Right forelimb (tissue), 1 donor: Measurements from ENCODE around the gene TAF12.
"Not testable (repeated sequence)": the region's sequence is repeated elsewhere in the genome, so short reads cannot be mapped to it uniquely, and the experiment has no call there.

Experiments used
- DNase-seq: peaks from one replicate; pipeline ENCODE4 v3.0.0-alpha.2; 2018

The TAF12 gene

DNA sequence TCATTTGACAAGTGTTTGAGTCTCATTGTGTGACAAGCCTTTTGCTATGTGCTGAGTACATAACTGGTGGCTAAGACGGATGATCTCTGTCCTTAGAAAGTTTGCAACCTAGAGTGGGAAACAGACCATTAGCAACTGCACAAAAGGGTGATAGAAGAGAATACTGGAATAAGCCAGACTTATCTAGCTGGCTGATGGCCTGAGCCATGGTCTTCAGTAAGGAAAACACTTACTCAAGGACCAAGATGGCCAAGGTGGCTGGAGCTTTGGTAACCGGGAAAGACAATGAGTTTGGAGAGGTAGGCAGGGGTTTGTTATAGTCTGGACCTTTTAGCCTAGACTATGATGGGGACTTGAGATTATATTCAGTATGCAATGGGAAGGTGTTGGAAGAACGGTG is 1.6 kb upstream of the TAF12 start:
- no peak for DNase-seq

- DNase-seq: no peak
These were observed 616 bp downstream of the TAF12 start for GRCh38 chr1:28642056-28642846.

DNA sequence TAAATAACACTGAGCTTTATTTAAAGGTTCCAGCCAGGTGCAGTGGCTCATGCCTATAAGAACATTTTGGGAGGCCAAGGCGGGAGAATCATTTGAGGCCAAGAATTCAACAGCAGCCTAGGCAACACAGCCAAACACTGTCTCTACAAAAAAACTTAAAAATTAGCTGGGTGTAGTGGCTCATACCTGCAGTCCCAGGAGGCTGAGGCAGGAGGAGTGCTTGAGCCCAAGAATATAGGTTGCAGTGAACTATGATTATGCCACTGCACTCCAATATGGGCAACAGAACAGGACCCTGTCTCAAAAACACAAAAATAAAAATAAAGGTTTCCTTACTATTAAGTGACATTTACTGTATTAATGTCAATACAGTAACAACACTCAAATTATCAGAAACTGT is 2.1 kb downstream of the TAF12 start:
- no peak for DNase-seq

DNA sequence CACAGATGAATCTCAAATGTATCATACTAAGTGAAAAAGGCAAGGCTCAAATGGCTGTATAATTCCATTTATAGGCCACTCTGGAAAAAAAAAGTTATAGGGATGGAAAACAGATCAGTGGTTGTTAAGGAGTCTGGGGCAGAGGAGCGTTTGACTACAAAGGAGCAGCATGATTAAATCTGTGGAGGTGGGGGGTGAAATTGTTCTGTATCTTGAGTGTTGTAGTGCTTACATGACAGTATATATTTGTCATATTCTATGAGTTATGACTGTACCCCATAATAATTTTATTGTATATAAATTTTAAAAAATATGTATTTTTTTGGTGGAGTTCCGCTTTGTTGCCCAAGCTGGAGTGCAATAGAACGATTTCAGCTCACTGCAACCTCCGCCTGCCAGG is 10.3 kb downstream of the TAF12 start:
- no peak for DNase-seq

GRCh38 chr1:28631713-28632112 is 11.2 kb downstream of the TAF12 start:
- no peak for DNase-seq

GRCh38 chr1:28613175-28613574 is 29.7 kb downstream of the TAF12 start:
- DNase-seq: no peak

GRCh38 chr1:28606771-28607170 is 36.1 kb downstream of the TAF12 start:
- no peak for DNase-seq

GRCh38 chr1:28604962-28605361 is 37.9 kb downstream of the TAF12 start:
- no peak for DNase-seq

GRCh38 chr1:28604411-28604810 is 38.5 kb downstream of the TAF12 start:
- DNase-seq: no peak

DNA sequence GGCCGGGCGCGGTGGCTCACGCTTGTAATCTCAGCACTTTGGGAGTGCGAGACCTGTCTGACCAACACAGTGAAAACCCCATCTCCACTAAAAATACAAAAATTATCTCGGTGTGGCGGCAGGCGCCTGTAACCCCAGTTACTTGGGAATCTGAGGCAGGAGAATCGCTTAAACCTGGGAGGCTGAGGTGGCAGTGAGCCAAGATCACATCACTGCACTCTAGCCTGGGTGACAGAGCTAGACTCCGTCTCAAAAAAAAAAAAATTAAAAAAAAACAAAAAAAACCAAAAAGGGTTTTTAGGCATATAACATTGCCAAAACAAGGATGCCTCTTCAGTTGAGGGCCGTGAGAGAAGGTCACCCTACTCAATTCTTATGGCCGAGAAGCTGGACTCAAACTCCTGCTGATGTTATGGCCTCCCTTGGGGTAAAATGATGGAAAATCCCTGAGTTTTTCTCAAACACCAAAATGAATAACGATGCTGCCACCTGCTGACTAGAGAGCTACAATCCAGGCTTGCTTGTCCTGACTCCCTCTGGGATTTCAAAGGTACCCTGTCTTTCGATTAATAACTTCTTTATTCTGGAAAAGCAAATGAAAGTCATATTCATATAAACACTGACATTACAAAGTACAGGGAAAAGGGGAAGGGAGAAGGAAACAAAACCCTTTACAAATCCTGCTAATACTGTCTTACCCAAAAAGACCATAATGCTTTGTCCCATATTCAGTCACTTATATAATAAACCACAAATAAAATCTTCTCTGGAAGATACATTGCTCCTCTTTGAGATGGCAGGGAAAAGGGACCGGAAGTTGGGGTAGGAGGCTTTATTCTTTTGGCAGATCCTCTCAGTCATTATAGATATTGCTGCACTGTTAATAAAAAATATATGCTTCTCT is 40.1 kb downstream of the TAF12 start:
- DNase-seq: peak; percentile 70

DNA sequence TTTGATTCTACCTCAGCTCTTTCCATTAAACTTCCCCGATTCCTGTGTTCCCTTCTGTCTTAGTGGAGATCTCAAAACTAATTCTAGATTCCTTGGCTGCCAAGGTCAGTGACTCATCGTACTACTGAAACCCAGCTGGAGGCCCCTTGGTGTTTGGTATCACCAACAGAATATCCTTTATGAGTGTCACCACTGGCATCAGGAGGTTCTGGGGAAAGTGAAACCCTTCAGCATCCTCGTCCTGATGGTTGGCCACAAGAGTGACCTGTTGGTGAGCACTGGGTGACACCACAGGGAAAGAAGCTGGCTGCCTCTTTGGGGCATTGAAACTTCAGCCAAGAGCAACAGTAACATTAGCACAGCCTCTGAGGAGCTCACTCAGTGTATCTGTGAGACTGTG is 41.2 kb downstream of the TAF12 start:
- DNase-seq: no peak

DNA sequence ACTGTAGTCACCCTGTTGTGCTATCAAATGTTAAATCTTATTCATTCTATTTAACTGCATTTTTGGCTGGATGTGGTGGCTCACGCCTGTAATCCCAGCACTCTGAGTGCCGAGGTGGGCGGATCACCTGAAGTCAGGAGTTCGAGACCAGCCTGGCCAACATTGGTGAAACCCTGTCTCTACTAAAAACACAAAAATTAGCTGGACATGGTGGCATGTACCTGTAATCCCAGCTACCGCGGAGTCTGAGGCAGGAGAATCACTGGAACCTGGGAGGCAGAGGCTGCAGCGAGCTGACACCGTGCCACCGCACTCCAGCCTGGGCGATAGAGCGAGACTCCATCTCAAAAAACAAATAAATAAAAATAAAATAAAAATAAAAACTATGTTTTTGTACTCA is 46.6 kb downstream of the TAF12 start:
- DNase-seq: not testable (repeated sequence)

GRCh38 chr1:28595412-28596191 is 47.3 kb downstream of the TAF12 start:
- DNase-seq: no peak

DNA sequence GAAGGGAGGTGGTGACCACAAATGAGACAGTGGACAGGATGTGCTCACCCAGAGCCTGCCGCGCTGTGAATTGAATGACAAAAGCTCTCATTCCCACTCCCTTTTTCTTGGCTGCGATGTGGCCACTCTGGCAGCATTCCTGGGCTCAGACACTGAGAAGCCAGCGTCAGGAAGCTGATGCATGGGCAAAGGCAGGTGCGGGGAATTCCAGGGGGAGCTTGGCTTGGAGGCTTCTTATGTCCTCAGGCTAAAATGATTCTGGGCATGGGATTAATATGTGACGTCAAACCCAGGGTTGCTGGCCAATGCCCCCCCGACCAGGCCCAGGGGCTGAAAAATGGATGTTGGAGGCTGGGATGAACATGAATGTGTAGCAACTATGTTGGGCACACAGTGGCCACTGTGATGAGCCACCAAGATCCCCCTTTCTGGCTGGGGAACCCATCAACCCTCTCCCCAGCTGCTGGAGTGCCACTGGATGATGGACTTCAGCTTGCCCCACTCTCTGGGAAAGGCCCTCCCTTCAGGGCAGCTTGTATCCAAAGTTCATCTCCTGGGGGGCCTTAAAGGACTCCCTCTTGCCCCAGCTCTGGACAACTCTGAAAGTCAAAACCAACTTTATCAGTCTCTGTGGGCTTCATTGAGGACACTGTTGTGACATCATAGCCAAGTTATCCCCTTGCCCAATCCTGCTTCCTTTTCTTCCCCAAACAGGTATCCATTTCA is 48.0 kb downstream of the TAF12 start:
- DNase-seq: peak; percentile 60

DNA sequence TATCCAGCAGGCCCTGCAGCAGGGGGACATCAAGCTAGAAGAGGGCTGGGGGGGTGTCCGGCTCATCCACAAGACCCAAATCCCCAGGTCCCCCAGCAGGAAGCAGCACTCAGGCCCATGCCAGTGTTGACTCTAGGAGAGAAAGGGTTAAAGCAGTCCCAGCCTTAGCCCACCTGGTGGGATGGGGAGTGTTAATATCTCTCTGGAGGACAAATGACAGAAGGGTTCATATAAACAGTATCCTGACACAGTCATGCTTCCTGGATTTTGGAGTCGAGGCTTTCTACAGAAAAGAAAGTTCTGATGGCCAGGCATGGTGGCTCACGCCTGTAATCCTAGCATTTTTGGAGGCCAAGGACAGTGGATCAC is 48.9 kb downstream of the TAF12 start:
- not testable (repeated sequence) for DNase-seq

DNA sequence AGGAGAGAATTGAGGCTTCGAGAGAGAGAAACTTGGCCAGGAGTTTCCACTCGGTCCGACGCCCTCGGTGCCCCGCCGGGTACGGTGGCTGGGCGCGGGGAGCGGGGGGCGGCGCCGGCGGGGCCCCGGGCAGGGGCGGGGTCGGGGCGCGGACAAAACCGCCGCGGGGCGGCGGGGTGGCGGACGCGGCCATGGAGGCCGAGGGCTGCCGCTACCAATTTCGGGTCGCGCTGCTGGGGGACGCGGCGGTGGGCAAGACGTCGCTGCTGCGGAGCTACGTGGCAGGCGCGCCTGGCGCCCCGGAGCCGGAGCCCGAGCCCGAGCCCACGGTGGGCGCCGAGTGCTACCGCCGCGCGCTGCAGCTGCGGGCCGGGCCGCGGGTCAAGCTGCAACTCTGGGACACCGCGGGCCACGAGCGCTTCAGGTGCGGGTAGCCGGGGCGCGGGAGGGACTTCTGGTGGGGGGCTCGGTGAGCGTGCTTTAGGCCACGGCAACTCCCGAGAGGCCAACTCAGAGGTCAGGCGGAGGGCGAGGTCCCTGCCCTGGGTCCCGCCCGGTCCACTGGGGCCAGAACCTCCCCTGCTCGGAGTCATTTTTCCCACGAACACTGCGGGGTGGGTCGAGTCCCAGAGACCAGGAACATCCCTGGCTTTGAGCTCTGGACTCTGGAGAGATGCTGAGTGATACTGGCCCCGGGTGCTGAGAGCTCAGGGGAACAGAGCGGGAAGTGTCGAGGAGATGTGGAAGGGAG is 50.4 kb downstream of the TAF12 start:
- peak; percentile 49 for DNase-seq

DNA sequence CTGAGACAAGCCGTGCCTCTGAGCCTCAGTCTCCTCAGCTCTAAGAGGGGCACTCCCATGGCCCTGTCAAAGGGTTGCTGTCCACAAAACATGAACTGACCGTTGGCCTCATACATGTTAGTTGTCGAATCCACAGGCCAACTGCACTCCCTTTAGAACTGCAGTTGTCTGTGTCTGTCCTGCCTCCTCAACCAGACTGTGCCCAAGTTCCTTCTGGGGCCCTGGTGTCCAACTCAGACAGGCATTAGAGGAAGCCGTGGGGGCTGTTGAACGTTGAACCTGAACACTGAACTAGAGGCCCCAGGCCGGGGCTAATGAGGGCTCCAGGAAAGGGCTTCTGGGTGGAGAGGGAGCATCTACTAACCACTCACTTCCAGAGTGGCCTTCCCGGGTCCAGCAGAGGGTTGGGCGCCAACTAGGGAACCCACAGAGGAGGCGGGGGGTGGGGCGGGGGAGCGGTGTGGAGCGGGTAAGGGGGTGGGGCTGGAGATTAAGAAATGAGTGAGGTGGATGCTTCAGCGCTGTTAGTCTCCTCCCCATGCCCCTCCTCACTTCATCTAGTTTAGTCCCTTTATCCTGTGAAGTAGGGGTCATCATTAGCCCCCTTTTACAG is 51.1 kb downstream of the TAF12 start, which contains the start of gene RAB42:
Gene RAB42, plus strand, starts transcription at position 558 of the 613 bp plus-strand sequence. CDS start 247 bp downstream, outside the sequence.
- peak; percentile 73 for DNase-seq

DNA sequence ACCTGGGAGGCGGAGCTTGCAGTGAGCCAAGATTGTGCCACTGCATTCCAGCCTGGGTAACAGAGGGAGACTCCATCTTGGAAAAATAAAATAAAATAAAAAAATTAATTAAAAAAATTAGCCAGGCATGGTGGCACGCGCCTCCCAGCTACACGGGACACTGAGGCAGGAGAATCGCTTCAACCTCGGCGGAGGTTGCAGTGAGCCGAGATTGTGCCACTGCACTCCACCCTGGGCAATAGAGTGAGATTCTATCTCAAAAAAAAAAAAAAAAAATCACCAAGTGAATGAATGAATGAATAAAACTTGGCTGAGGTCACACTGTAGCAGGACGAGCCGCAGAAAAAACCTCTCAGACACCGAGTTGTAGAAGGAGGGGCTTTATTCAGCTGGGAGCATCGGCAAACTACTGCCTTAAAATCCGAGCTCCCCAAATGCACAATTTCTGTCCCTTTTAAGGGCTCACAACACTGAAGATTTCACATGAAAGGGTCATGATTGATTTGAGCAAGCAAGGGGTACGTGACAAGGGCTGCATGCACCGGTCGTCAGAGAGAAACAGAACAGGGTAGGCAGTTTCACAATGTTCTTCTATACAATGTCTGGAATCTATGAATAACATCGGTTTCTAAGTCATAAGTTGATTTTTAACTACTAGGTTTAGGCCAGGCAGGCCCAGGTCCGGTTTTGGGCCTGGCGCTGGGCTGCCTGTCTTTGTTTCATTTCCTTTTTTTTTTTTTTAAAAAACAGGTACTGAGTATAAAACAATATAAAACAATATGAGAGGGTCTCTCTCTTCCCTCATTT is 56.1 kb downstream of the TAF12 start:
- not testable (repeated sequence) for DNase-seq

DNA sequence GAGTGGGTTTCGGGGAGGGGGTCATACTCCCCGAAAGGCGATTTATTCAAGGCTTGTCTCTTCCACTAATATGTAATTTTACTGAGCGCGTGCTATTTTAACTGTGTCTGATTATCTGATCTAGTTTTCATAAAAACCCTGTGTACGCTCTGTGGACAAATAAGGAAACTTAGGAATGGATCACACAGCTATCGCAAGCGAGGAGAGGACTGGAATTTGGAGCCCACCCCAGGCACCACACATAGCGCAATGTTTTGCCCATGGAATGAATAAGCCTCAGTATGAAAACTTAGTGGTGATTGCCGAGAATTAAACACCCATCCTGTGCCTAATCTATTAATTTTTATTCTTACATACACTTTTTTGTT is 60.6 kb downstream of the TAF12 start:
- no peak for DNase-seq

- DNase-seq: peak; percentile 98
These were observed 61.2 kb downstream of the TAF12 start for GRCh38 chr1:28581531-28582247.
